ENCODE data around the gene MBD3L4.
A peak's percentile ranks its signal among the peaks of the same experiment; 100 is the strongest.
"Not testable (repeated sequence)": the region's sequence is repeated elsewhere in the genome, so short reads cannot be mapped to it uniquely, and the experiment has no call there.

Gene MBD3L4

DNA sequence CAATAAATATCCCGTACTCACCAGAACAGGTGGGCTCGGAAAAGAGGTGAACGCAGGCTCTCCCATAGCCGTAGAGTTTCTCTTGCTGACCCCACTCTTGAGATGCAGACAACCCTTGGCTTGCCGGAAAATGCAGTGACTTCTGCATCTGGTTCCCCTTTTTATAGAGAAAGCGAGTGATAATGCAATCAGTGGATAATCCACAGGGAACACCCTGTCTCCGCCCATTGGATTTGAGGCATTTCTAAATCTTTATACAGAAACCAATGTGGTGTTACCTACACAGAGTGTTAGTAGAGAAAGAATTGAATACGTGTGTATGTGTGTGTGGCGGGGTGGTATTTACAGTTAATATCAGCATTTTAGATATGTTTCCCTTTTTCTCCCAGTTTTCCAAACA is at the start of gene MBD3L4:
Gene MBD3L4 (minus strand): TSS at position 101 of the 400 bp plus-strand sequence. CDS start 35 bp downstream, at position 66.
- in situ Hi-C loops (cut with HindIII; ENCODE audit: low pct_unique_long_range_greater_than_20kb, low sequenced_read_pairs); DNase-seq (ENCODE audit: low read depth in 1 of 2, low spot score in 1 of 2): not testable (repeated sequence)

GRCh38 chr19:7088999-7089398 is 49.0 kb upstream of the MBD3L4 start:
- no peak for TF ChIP-seq JUND (IDR thresholded peaks at IDR 0.05; ENCODE audit: low read depth)
- in situ Hi-C loops (cut with HindIII; ENCODE audit: low pct_unique_long_range_greater_than_20kb, low sequenced_read_pairs), result no loop called here

GRCh38 chr19:7083076-7083956 is 43.3 kb upstream of the MBD3L4 start:
- peak in 1 of 2 experiments; percentile 33 for DNase-seq (ENCODE audit: low read depth in 1 of 2, low spot score in 1 of 2)
- TF ChIP-seq JUND (IDR thresholded peaks at IDR 0.05; ENCODE audit: low read depth), result no peak
- in situ Hi-C loops (cut with HindIII; ENCODE audit: low pct_unique_long_range_greater_than_20kb, low sequenced_read_pairs), result no loop called here

More at GRCh38 chr19:7088999-7089398, 49.0 kb upstream of the MBD3L4 start:
- no peak for DNase-seq (ENCODE audit: low read depth in 1 of 2, low spot score in 1 of 2)

DNA sequence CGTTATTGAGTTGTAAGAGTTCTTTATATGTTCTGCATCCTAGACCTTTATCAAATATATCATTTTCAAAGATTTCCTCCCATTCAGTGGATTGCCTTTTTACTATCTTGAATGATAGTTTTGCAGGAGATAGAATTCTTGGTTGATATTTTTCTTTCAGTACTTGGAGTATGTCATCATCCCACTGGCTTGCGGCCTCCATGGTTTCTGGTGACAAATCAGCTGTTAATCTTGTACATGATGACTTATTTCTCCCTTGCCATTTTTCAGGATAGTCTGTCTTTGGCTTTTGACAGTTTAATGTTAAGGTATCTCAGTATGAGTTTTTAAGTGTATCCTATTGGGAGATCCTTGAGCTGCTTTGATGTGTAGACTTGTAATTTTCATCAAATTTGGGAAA is 38.0 kb upstream of the MBD3L4 start:
- DNase-seq (ENCODE audit: low read depth in 1 of 2, low spot score in 1 of 2), result no peak
- in situ Hi-C loops (cut with HindIII; ENCODE audit: low pct_unique_long_range_greater_than_20kb, low sequenced_read_pairs), result no loop called here
- no peak for TF ChIP-seq JUND (IDR thresholded peaks at IDR 0.05; ENCODE audit: low read depth)

DNA sequence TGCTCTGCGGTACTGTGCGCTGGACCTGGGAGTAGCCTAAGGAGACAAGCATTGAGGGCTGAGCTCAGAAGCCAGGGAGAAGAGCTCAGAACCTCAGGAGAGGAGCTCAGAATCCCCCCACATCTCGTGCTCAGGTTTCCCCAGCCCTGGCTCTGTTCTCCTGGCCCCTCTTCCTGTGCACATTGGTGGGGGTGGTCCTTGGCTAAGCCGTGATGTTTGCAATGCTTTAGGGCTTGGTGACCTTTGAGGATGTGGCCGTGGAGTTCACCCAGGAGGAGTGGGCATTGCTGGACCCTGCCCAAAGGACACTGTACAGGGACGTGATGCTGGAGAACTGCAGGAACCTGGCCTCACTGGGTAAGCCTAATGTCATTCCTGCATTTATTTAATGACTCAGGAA is 36.2 kb upstream of the MBD3L4 start:
- in situ Hi-C loops (cut with HindIII; ENCODE audit: low pct_unique_long_range_greater_than_20kb, low sequenced_read_pairs), result no loop called here
- DNase-seq (ENCODE audit: low read depth in 1 of 2, low spot score in 1 of 2), result no peak
- TF ChIP-seq JUND (IDR thresholded peaks at IDR 0.05; ENCODE audit: low read depth), result no peak

DNA sequence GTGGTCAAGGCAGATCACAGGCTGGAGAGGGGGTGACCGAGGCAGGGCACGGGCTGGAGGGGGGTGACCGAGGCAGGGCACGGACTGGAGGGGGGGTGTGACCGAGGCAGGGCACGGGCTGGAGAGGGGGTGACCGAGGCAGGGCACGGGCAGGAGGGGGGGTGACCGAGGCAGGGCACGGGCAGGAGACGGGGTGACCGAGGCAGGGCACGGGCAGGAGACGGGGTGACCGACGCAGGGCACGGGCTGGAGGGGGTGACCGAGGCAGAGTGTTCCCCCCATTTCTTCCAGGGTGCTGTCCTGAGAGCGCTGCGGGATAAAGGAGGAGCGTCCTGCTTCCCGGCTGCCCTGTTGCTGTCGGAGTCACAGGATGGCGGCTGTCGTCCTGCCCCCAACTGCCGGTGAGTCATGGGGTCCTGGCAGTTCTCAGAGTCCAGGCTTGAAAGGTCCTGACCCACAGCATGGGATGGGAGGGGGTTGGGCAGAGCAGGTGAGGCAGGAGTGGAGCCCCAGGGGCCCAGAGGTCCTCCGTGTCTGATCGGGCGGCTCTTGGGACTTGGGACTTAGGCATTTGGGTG is 34.8 kb upstream of the MBD3L4 start:
- TF ChIP-seq JUND (IDR thresholded peaks at IDR 0.05; ENCODE audit: low read depth), result no peak
- no peak for DNase-seq (ENCODE audit: low read depth in 1 of 2, low spot score in 1 of 2)
- in situ Hi-C loops (cut with HindIII; ENCODE audit: low pct_unique_long_range_greater_than_20kb, low sequenced_read_pairs), result no loop called here

DNA sequence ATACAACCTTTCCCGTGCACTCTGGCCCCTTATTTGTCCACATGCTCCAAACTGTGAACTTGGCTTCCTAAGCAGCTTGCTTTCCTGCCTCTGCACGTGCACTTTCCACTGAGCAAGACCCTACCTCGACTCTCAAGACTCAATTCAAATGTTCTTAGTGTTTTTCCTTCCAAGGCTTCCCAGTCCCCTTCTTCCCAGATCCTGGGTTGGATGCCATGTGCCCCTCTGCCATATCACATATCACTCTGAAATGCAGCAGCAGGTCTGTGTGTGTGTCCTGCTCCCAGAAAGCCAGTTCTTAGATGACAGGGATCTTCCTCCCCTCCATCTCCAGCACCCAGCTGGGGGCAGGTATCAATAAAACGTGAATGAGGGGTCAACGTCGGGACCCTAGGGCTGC is 32.6 kb upstream of the MBD3L4 start:
- no peak for DNase-seq (ENCODE audit: low read depth in 1 of 2, low spot score in 1 of 2)
- no peak for TF ChIP-seq JUND (IDR thresholded peaks at IDR 0.05; ENCODE audit: low read depth)
- in situ Hi-C loops (cut with HindIII; ENCODE audit: low pct_unique_long_range_greater_than_20kb, low sequenced_read_pairs), result no loop called here

DNA sequence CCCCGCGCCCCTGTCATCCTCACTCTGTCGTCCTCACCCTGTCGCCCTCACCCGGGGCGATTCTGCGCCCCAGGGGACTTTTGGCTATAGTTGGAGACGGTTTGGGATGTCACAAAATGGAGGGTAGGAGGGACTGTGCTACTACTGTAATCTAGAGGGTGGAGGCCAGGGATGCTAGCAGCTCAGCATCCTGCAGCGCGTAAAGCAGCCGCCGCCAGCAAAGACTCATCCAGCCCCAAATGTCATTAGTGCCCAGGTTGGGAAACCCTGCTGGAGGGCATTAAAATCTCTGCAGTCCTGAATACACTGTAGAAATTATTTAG is 29.9 kb upstream of the MBD3L4 start:
- no peak for TF ChIP-seq JUND (IDR thresholded peaks at IDR 0.05; ENCODE audit: low read depth)
- in situ Hi-C loops (cut with HindIII; ENCODE audit: low pct_unique_long_range_greater_than_20kb, low sequenced_read_pairs), result no loop called here
- DNase-seq (ENCODE audit: low read depth in 1 of 2, low spot score in 1 of 2), result no peak

DNA sequence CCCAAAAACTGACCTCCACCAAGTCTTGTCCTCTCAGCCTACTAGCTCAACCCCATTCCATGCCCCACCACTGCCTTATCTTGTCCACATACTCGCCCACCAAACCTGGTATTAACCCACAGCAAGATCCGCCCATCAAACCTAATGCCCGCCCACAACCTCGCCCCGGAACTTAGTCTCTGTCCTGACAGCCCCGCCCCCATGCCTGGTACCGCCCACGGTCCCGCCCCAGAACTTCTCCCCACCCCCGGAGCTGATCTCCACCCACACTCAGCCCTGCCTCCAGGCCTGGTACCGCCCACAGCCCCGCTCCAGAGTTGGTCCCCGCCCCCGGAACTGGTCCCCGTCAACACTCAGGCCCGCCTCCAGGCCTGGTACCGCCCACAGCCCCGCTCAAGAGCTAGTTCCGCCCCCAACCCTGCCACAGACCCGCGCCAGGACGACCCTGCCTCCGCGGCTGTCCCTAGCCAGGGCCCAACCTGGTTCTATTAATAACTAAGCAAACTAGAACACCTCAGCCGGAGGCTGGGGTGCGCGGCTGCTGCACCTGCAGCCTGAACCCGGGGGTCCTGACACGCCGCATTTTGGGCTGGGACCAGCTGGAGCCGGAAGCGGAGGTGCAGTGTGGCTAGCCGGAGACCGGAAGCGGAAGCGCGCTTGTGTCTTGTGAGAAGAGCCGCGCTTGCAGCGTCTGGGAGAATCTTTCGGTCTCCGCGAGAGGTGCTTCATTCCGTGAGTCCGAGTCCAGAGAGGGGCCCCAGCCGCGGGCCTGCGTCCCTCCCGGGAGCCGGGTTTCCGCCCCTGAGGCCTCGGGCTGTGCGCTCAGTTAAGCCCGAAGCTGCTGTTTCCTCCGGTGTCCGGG is 29.3 kb upstream of the MBD3L4 start, which contains the start of gene ZNF557:
Gene ZNF557 (plus strand): TSS at position 662 of the 862 bp plus-strand sequence. CDS start 5,372 bp downstream, outside the sequence.
- no peak for TF ChIP-seq JUND (IDR thresholded peaks at IDR 0.05; ENCODE audit: low read depth)
- in situ Hi-C loops (cut with HindIII; ENCODE audit: low pct_unique_long_range_greater_than_20kb, low sequenced_read_pairs), result no loop called here
- DNase-seq (ENCODE audit: low read depth in 1 of 2, low spot score in 1 of 2), result peak; percentile 76 to 96

GRCh38 chr19:7068599-7068998 is 28.6 kb upstream of the MBD3L4 start:
- no peak for DNase-seq (ENCODE audit: low read depth in 1 of 2, low spot score in 1 of 2)
- in situ Hi-C loops (cut with HindIII; ENCODE audit: low pct_unique_long_range_greater_than_20kb, low sequenced_read_pairs), result no loop called here
- TF ChIP-seq JUND (IDR thresholded peaks at IDR 0.05; ENCODE audit: low read depth), result no peak

GRCh38 chr19:7067716-7068115 is 27.7 kb upstream of the MBD3L4 start:
- in situ Hi-C loops (cut with HindIII; ENCODE audit: low pct_unique_long_range_greater_than_20kb, low sequenced_read_pairs), result no loop called here
- DNase-seq (ENCODE audit: low read depth in 1 of 2, low spot score in 1 of 2), result no peak

DNA sequence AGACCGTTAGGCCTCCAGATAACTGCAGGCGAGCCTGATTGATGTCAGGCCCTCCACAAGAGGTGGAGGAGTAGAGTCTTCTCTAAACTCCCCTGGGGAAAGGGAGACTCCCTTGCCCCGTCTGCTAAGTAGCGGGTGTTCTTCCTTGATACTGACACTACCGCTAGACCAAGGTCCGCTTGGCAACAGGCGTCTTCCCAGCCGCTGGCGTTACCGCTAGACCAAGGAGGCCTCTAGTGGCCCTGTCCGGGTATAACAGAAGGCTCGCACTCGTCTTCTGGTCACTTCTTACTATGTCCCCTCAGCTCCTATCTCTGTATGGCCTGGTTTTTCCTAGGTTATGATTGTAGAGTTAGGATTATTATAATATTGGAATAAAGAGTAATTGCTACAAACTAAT is 27.1 kb upstream of the MBD3L4 start:
- peak in 1 of 2 experiments; percentile 69 for DNase-seq (ENCODE audit: low read depth in 1 of 2, low spot score in 1 of 2)
- in situ Hi-C loops (cut with HindIII; ENCODE audit: low pct_unique_long_range_greater_than_20kb, low sequenced_read_pairs), result not testable (repeated sequence)

More at GRCh38 chr19:7067716-7068115, 27.7 kb upstream of the MBD3L4 start:
- no peak for TF ChIP-seq JUND (IDR thresholded peaks at IDR 0.05; ENCODE audit: low read depth)
